ENCODE measurements around the gene LIAS.
"Not testable (repeated sequence)": the region's sequence is repeated elsewhere in the genome, so short reads cannot be mapped to it uniquely, and the experiment has no call there.

The LIAS gene

DNA sequence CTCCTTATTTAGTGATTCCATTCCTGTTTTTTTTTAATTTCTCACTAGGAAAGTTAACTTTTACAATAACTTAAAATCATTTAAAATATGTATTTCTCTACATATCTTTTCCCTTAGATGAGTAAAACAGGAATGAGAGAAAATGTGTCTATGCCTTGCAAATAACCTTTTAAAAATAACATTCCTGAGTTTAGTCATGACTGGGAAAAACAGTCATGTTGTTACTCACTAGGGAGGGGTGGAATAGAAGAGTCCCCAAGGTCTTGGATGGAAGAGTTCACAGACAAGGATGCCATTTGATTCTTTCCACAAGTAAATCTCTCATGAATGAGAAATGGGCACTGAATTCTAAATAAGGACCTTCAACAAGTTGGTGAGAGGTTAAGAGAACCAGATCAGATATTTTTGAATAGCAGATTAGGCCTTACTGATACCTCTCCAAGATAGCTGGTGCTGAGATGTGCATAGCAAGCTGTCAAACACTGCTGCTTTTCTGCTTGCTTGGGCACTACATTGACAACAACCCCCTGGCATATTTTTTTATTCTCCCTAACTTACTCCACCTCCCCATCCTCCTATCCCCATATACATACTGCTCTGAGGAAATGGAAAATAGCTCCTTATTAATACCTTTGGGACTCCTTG, 43.3 kb downstream of the LIAS start:
- Histone ChIP-seq H3K36me3 (ENCODE audit: low read length) (peaks cover 2% of the 10 kb centered on the region; the same call in 1 of the 2 replicates), H3K9me3 (ENCODE audit: insufficient read depth, low read length) (no peaks in the 10 kb centered on the region), H3K4me3 (ENCODE audit: insufficient read depth, low read length, poor library complexity, severe bottlenecking) (no peak overlapping the region), H3K79me2 (ENCODE audit: insufficient read depth, low read length) (no peaks in the 10 kb centered on the region), H3K27ac (ENCODE audit: low read depth, low read length) (no peak overlapping the region), H3K9me2 (replicated peaks; ENCODE audit: insufficient read depth, low read length) (no peaks in the 10 kb centered on the region), H3K9ac (ENCODE audit: low read length) (no peak overlapping the region), H3K27me3 (ENCODE audit: low read length) (no peaks in the 10 kb centered on the region), H3F3A (ENCODE audit: insufficient read depth) (no peaks in the 10 kb centered on the region), H4K20me1 (ENCODE audit: low read depth, low read length) (no peaks in the 10 kb centered on the region), H2AFZ (ENCODE audit: low read depth, low read length, severe bottlenecking) (no peak overlapping the region), H3K4me2 (ENCODE audit: low read depth, low read length, poor library complexity, severe bottlenecking) (no peak overlapping the region)
- TF ChIP-seq, protein P1, sequence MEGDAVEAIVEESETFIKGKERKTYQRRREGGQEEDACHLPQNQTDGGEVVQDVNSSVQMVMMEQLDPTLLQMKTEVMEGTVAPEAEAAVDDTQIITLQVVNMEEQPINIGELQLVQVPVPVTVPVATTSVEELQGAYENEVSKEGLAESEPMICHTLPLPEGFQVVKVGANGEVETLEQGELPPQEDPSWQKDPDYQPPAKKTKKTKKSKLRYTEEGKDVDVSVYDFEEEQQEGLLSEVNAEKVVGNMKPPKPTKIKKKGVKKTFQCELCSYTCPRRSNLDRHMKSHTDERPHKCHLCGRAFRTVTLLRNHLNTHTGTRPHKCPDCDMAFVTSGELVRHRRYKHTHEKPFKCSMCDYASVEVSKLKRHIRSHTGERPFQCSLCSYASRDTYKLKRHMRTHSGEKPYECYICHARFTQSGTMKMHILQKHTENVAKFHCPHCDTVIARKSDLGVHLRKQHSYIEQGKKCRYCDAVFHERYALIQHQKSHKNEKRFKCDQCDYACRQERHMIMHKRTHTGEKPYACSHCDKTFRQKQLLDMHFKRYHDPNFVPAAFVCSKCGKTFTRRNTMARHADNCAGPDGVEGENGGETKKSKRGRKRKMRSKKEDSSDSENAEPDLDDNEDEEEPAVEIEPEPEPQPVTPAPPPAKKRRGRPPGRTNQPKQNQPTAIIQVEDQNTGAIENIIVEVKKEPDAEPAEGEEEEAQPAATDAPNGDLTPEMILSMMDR (IDR thresholded peaks at IDR 0.05; ENCODE audit: insufficient read depth, low read length, poor library complexity, severe bottlenecking), result no peak
- TF ChIP-seq EZH2phosphoT487 (conservative IDR thresholded peaks at IDR 0.05; ENCODE audit: low read length), result no peak

- not testable (repeated sequence) for H3K79me2 ChIP-seq (ENCODE audit: insufficient read depth, low read length); H3K27ac ChIP-seq (ENCODE audit: low read depth, low read length); H3K4me2 ChIP-seq (ENCODE audit: low read depth, low read length, poor library complexity, severe bottlenecking); H3K9me3 ChIP-seq (ENCODE audit: insufficient read depth, low read length); H3K4me3 ChIP-seq (ENCODE audit: insufficient read depth, low read length, poor library complexity, severe bottlenecking); H3F3A ChIP-seq (ENCODE audit: insufficient read depth); H3K27me3 ChIP-seq (ENCODE audit: low read length); H4K20me1 ChIP-seq (ENCODE audit: low read depth, low read length); H3K9me2 ChIP-seq (replicated peaks; ENCODE audit: insufficient read depth, low read length); H2AFZ ChIP-seq (ENCODE audit: low read depth, low read length, severe bottlenecking); H3K36me3 ChIP-seq (ENCODE audit: low read length); H3K9ac ChIP-seq (ENCODE audit: low read length)
These were observed 43.8 kb downstream of the LIAS start for GRCh38 chr4:39502664-39503035.

GRCh38 chr4:39504538-39504937, 45.7 kb downstream of the LIAS start:
- no peaks in the 10 kb centered on the region for H3K9me2 ChIP-seq (replicated peaks; ENCODE audit: insufficient read depth, low read length)
- no peak overlapping the region for H3K4me3 ChIP-seq (ENCODE audit: insufficient read depth, low read length, poor library complexity, severe bottlenecking)
- no peak overlapping the region for H3K9ac ChIP-seq (ENCODE audit: low read length)
- H2AFZ ChIP-seq (ENCODE audit: low read depth, low read length, severe bottlenecking), result no peak overlapping the region
- no peak overlapping the region for H3K4me2 ChIP-seq (ENCODE audit: low read depth, low read length, poor library complexity, severe bottlenecking)
- H3K27me3 ChIP-seq (ENCODE audit: low read length), result no peaks in the 10 kb centered on the region
- no peak overlapping the region for H3K27ac ChIP-seq (ENCODE audit: low read depth, low read length)
- no peaks in the 10 kb centered on the region for H3K9me3 ChIP-seq (ENCODE audit: insufficient read depth, low read length)
- no peaks in the 10 kb centered on the region for H4K20me1 ChIP-seq (ENCODE audit: low read depth, low read length)
- no peaks in the 10 kb centered on the region for H3F3A ChIP-seq (ENCODE audit: insufficient read depth)
- no peak for TF ChIP-seq EZH2phosphoT487 (conservative IDR thresholded peaks at IDR 0.05; ENCODE audit: low read length)
- H3K79me2 ChIP-seq (ENCODE audit: insufficient read depth, low read length), result no peaks in the 10 kb centered on the region
- H3K36me3 ChIP-seq (ENCODE audit: low read length), result no peaks in the 10 kb centered on the region

- Histone ChIP-seq H3K9me3 (ENCODE audit: insufficient read depth, low read length) (no peaks in the 10 kb centered on the region), H3K4me2 (ENCODE audit: low read depth, low read length, poor library complexity, severe bottlenecking) (no peak overlapping the region), H3K4me3 (ENCODE audit: insufficient read depth, low read length, poor library complexity, severe bottlenecking) (no peak overlapping the region), H3K27ac (ENCODE audit: low read depth, low read length) (no peak overlapping the region), H3K9me2 (replicated peaks; ENCODE audit: insufficient read depth, low read length) (no peaks in the 10 kb centered on the region), H3K27me3 (ENCODE audit: low read length) (no peaks in the 10 kb centered on the region), H4K20me1 (ENCODE audit: low read depth, low read length) (no peaks in the 10 kb centered on the region), H3K9ac (ENCODE audit: low read length) (no peak overlapping the region), H2AFZ (ENCODE audit: low read depth, low read length, severe bottlenecking) (no peak overlapping the region), H3K79me2 (ENCODE audit: insufficient read depth, low read length) (no peaks in the 10 kb centered on the region), H3F3A (ENCODE audit: insufficient read depth) (no peaks in the 10 kb centered on the region), H3K36me3 (ENCODE audit: low read length) (no peaks in the 10 kb centered on the region)
- TF ChIP-seq, protein P1 (IDR thresholded peaks at IDR 0.05; ENCODE audit: insufficient read depth, low read length, poor library complexity, severe bottlenecking), result no peak
- no peak for TF ChIP-seq EZH2phosphoT487 (conservative IDR thresholded peaks at IDR 0.05; ENCODE audit: low read length)
These were observed 46.7 kb downstream of the LIAS start for GRCh38 chr4:39505581-39505980.
